Measurements from ENCODE around the gene ZNF316. TPM values are rescaled to one million over a fixed set of nuclear protein-coding genes. Genes with fewer than 3 reads are reported as not detected.

Gene ZNF316
- total RNA-seq, 1 donor from 2014 or later: 10.4 TPM

DNA sequence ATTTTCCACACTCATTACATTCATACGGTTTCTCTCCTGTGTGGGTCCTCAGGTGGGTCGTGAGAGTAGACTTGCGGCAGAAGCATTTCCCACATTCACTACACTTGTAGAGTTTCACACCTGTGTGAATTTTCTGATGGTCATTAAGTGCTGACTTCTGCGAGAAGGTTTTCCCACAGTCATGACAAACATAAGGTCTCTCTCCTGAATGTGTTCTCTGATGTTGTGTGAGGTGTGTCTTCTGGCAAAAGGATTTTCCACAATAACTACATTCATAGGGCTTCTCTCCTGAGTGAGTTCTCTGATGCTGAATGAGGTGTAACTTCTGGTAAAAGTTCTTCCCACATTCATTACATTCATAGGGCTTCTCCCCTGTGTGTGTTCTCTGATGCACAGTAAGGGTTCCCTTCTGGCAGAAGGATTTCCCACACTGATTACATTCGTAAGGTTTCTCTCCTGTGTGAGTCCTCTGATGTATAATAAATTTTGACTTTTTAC lies 54.5 kb downstream of the ZNF316 start:
- no peak for ATAC-seq

DNA sequence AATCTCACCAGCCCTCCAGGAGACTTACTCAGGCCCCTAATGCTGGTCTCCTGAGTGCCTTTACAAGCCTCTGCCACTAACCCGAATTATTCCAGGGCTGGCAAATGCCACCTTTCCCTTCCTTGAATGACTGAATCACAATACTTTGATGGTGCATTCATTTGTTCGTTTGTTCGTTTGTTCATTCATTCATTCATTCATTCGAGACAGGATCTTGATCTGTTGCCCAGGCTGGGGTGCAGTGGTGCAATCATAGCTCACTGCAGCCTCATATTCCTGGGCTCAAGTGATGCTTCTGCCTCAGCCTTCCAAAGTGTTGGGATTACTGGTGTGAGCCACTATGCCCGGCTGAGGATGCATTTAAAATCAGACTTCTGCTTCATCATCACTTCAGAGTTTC lies 63.7 kb downstream of the ZNF316 start:
- ATAC-seq: no peak

DNA sequence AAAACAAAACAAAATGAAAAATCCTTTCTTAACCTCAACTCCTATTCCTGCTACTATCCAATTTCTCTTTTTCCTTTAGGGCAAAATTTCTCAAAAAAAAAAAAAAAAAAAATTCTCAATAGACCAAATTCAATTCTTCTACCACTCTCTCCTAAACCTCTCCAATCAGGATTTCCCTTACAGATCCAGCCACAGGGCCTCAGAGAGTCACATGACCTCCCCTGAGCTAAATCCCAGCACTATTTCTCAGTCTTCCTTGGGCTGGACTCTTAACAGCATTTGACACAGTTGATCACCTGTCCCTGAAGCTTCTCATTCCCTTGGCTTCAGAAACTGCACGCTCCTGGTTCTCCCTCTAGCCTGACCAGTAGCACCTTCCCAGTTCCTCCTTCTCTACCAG lies 64.7 kb downstream of the ZNF316 start:
- ATAC-seq: no peak

Other genes starting within 250 kb of the ZNF316 start
- gene DAGLB, start 189.4 kb upstream of the ZNF316 start, total RNA-seq: 11.2 TPM
- 74.5 TPM for gene KDELR2, start 153.2 kb upstream of the ZNF316 start, total RNA-seq
- 0.12 TPM for gene GRID2IP, start 85.9 kb upstream of the ZNF316 start, total RNA-seq
- 23.0 TPM for gene ZDHHC4, start 59.9 kb upstream of the ZNF316 start, total RNA-seq
- gene INTS15, start 47.3 kb upstream of the ZNF316 start, total RNA-seq: 13.7 TPM
- gene ZNF853, start 21.7 kb upstream of the ZNF316 start, total RNA-seq: 0.24 TPM
- gene ZNF12, start 69.6 kb downstream of the ZNF316 start, total RNA-seq: 13.1 TPM
- 0.28 TPM for gene RSPH10B2, start 116.8 kb downstream of the ZNF316 start, total RNA-seq
- gene CCZ1B, start 189.0 kb downstream of the ZNF316 start, total RNA-seq: 52.7 TPM